GM12878 (cell line): ENCODE data around the gene CFL2. TPM values are rescaled to one million over a fixed set of nuclear protein-coding genes. Genes with fewer than 3 reads are reported as not detected.

Experiments
- ATAC-seq: fragments of 200-7000 bp; cut with Tn5 transposase; 3 replicates; pipeline ENCODE4 v1.9.1; 2020; ENCODE audit warnings: mild to moderate bottlenecking, moderate library complexity
- BruUV-seq: library from RNA; stranded (reverse); fragments of 400-500 nt; replicated peaks from 2 replicates; lab custom pipeline; 2021; lab: Mats Ljungman, UMichigan
- CTCF ChIA-PET: fragments of 300-600 bp; sonication (Branson Sonifier 250); formaldehyde crosslinking; extraction: SDS; loops from one replicate; lab custom pipeline; 2021; ENCODE audit warnings: inconsistent platforms; lab: Yijun Ruan, JAX
- POLR2A ChIA-PET: fragments of 350-600 bp; formaldehyde crosslinking; extraction: SDS; loops from one replicate; lab custom pipeline; 2021; ENCODE audit warnings: inconsistent platforms; lab: Charles Lee
- RAD21 ChIA-PET: fragments of 300-600 bp; sonication (Branson Sonifier 250); formaldehyde crosslinking; loops from one replicate; lab custom pipeline; 2023; ENCODE audit warnings: antibody characterized with exemption; ENCODE audit not compliant: unreplicated experiment; lab: Charles Lee
- SMC1A ChIA-PET: fragments of 300-600 bp; sonication (Branson Sonifier 250); formaldehyde crosslinking; loops from one replicate; lab custom pipeline; 2023; ENCODE audit not compliant: unreplicated experiment, uncharacterized antibody; lab: Charles Lee
- DNase-seq: peaks from one replicate; pipeline ENCODE4 v3.0.0-alpha.2; 2011; ENCODE audit warnings: low read depth, low spot score
- FAIRE-seq: peaks from 3 replicates; lab custom pipeline; 2011; peaks lifted over from hg19 to GRCh38; lab: Jason Lieb, UNC
- H2AFZ ChIP-seq: 2 replicates; pipeline ENCODE4 v1.6.0; 2011; ENCODE audit warnings: low read depth, low read length, control low read depth; ENCODE audit not compliant: control insufficient read depth
- H3K27ac ChIP-seq: 2 replicates; pipeline ENCODE4 v1.5.1; 2011; ENCODE audit warnings: control low read depth; ENCODE audit not compliant: control insufficient read depth, insufficient read depth
- H3K27me3 ChIP-seq, 2 experiments: replicated peaks in 1 of 2; 2 replicates each; pipeline versions ENCODE4 v1.6.0 to v1.6.1; 2011; ENCODE audit warnings: low read length in 1 of 2; ENCODE audit not compliant: control insufficient read depth in 2 of 2, insufficient read depth in 2 of 2
- H3K36me3 ChIP-seq, 2 experiments: 2 replicates each; pipeline ENCODE4 v1.5.1; 2011; ENCODE audit warnings: low read length in 1 of 2; ENCODE audit not compliant: control insufficient read depth in 2 of 2, insufficient read depth in 2 of 2
- H3K4me1 ChIP-seq: 2 replicates; pipeline ENCODE4 v1.6.1; 2011; ENCODE audit warnings: mild to moderate bottlenecking, low read length, moderate library complexity, mixed read lengths; ENCODE audit not compliant: control insufficient read depth, insufficient read depth
- H3K4me2 ChIP-seq: 2 replicates; pipeline ENCODE4 v1.6.0; 2011; ENCODE audit warnings: control low read depth; ENCODE audit not compliant: control insufficient read depth, insufficient read depth
- H3K4me3 ChIP-seq: fragments of 200-600 bp; sonication (generic); 2 replicates; pipeline ENCODE4 v1.5.1; 2016
- H3K79me2 ChIP-seq: 2 replicates; pipeline ENCODE4 v1.6.0; 2011; ENCODE audit warnings: low read length; ENCODE audit not compliant: control insufficient read depth, insufficient read depth
- H3K9ac ChIP-seq: 2 replicates; pipeline ENCODE4 v1.8.0; 2011; ENCODE audit warnings: low read length, control low read depth, mixed read lengths; ENCODE audit not compliant: control insufficient read depth, insufficient read depth
- H3K9me3 ChIP-seq: replicated peaks from 3 replicates; pipeline ENCODE4 v1.5.1; 2011; ENCODE audit warnings: mild to moderate bottlenecking, low read length; ENCODE audit not compliant: control insufficient read depth, insufficient read depth
- H4K20me1 ChIP-seq: 2 replicates; pipeline ENCODE4 v1.6.0; 2011; ENCODE audit not compliant: control insufficient read depth, insufficient read depth
- ATF7 ChIP-seq: fragments of 450-650 bp; IDR thresholded peaks from 2 replicates; pipeline ENCODE4 v1.6.1; 2016; ENCODE audit warnings: low read depth, mild to moderate bottlenecking
- FOXK2 ChIP-seq: fragments of 450-650 bp; IDR thresholded peaks from 2 replicates; pipeline ENCODE4 v1.6.1; 2017; ENCODE audit warnings: mild to moderate bottlenecking, moderate library complexity
- KDM1A ChIP-seq: fragments of 200-600 bp; sonication (generic); IDR thresholded peaks from 2 replicates; pipeline ENCODE4 v1.6.1; 2016; ENCODE audit warnings: borderline replicate concordance
- LARP7 ChIP-seq: fragments of 450-650 bp; IDR thresholded peaks from 2 replicates; pipeline ENCODE4 v1.6.1; 2017; ENCODE audit warnings: mild to moderate bottlenecking
- MTA3 ChIP-seq: IDR thresholded peaks from 2 replicates; pipeline ENCODE4 v1.6.1; 2012; ENCODE audit warnings: low read length, inconsistent platforms, borderline replicate concordance
- NFYA ChIP-seq: IDR thresholded peaks from 2 replicates; pipeline ENCODE4 v1.6.1; 2011; ENCODE audit warnings: low read depth, mild to moderate bottlenecking, low read length, improper control_type of control experiment, borderline replicate concordance
- PAX5 ChIP-seq: IDR thresholded peaks from 2 replicates; pipeline ENCODE4 v1.6.1; 2011; ENCODE audit warnings: low read depth, low read length, borderline replicate concordance
- RAD51 ChIP-seq: fragments of 450-650 bp; IDR thresholded peaks from 2 replicates; pipeline ENCODE4 v1.6.1; 2016; ENCODE audit warnings: moderate library complexity, mild to moderate bottlenecking, inconsistent platforms
- RCOR1 ChIP-seq: conservative IDR thresholded peaks from 2 replicates; pipeline ENCODE4 v1.6.1; 2012; ENCODE audit warnings: low read depth, low read length, improper control_type of control experiment
- STAT1 ChIP-seq: fragments of 450-650 bp; conservative IDR thresholded peaks from 2 replicates; pipeline ENCODE4 v1.6.1; 2014; ENCODE audit warnings: antibody characterized with exemption, mild to moderate bottlenecking
- WRNIP1 ChIP-seq: IDR thresholded peaks from 2 replicates; pipeline ENCODE4 v1.6.1; 2011; ENCODE audit warnings: low read depth, low read length, improper control_type of control experiment, borderline replicate concordance
- ZBTB4 ChIP-seq: fragments of 450-650 bp; formaldehyde crosslinking; IDR thresholded peaks from 2 replicates; pipeline ENCODE4 v1.4.0; 2022; ENCODE audit warnings: mild to moderate bottlenecking, moderate library complexity
- ZNF207 ChIP-seq: fragments of 450-650 bp; IDR thresholded peaks from 2 replicates; pipeline ENCODE4 v1.6.1; 2014; ENCODE audit warnings: antibody characterized with exemption, mild to moderate bottlenecking, borderline replicate concordance
- ZNF687 ChIP-seq: fragments of 450-650 bp; IDR thresholded peaks from 2 replicates; pipeline ENCODE4 v1.6.1; 2017; ENCODE audit warnings: mild to moderate bottlenecking, moderate library complexity
- WGBS: methylation state at CpG from one replicate; pipeline ENCODE4 v1.1.6; 2016; ENCODE audit warnings: low lambda C conversion rate; ENCODE audit not compliant: insufficient replicate concordance, insufficient coverage; ENCODE audit errors: missing lambda C conversion rate; 5-methylcytosine and 5-hydroxymethylcytosine counted together
- in situ Hi-C: fragments of 300-500 bp; cut with MboI; formaldehyde crosslinking; loops from 9 replicates; pipeline ENCODE4 v1.14.3; 2018; ENCODE audit warnings: mixed read lengths
- intact Hi-C: fragments of 100-400 bp; cut with micrococcal nuclease; formaldehyde crosslinking; loops from one replicate; pipeline ENCODE4 v1.14.2; 2022; ENCODE audit not compliant: unreplicated experiment
- polyA plus RNA-seq, 11 experiments: library from polyadenylated mRNA; depleted of rRNA in 4 of 11; unstranded in 6 of 11; stranded (reverse) in 5 of 11; fragments of >200 nt; fragmentation: Nextera tagmentation in 4 of 11; fragmentation: Illumina TruSeq in 1 of 11; extraction: Ambion mirVana in 4 of 11; extraction: Trizol in 1 of 11; gene quantifications; 1 replicate in 1 of 11; 2 replicates in 10 of 11; pipeline versions ENCODE4 v1.2.1 to v1.2.3, GENCODE V29; 2011 to 2016; ENCODE audit warnings: inconsistent platforms in 2 of 11, missing spikeins in 2 of 11, low read depth in 1 of 11
- total RNA-seq, 4 experiments: library from RNA; depleted of rRNA in 3 of 4; stranded (reverse); fragments of >200 nt in 3 of 4; fragmentation: Illumina TruSeq in 1 of 4; extraction: Trizol in 1 of 4; gene quantifications; 2 replicates each; pipeline versions ENCODE4 v1.2.1 to v1.2.3, GENCODE V29; 2013 to 2021

Gene CFL2
- total and polyA plus RNA-seq, 10 of the 15 experiments (the other 5 are each of a cell fraction or from before 2014, with no cell fraction given) = 4.7 to 13.4 (median 8.4) TPM

GRCh38 chr14:34662561-34663088 lies 51.8 kb downstream of the CFL2 start:
- FAIRE-seq (no peak), DNase-seq (no peak), ATAC-seq (no peak)
- Histone ChIP-seq H3K9me3 (no peaks in the 10 kb centered on the region), H4K20me1 (no peaks in the 10 kb centered on the region), H3K79me2 (no peaks in the 10 kb centered on the region), H3K4me2 (no peak overlapping the region), H3K27ac (no peak overlapping the region), H3K27me3 (no peaks in the 10 kb centered on the region), H2AFZ (no peak overlapping the region), H3K4me3 (no peak overlapping the region), H3K36me3 (no peaks in the 10 kb centered on the region), H3K9ac (no peak overlapping the region), H3K4me1 (no peaks in the 10 kb centered on the region)
- ChIA-PET POLR2A (no interaction called here), SMC1A (interaction anchor here (0.5 to 1.4 kb wide), 4 partner anchors 10 to 192 kb away, joined by 3 to 4 read pairs (median 3); no protein-coding TSS in a partner anchor), RAD21 (no interaction called here), CTCF (interaction anchor here (1.0 to 2.6 kb wide), 2 partner anchors 10 to 60 kb away, joined by 5 to 12 read pairs; no protein-coding TSS in a partner anchor)
- TF ChIP-seq PAX5 = no peak
- no peak for TF ChIP-seq STAT1
- TF ChIP-seq KDM1A = no peak
- no peak for TF ChIP-seq NFYA
- TF ChIP-seq RCOR1 = no peak
- no peak for TF ChIP-seq ZNF687
- TF ChIP-seq RAD51 = no peak
- TF ChIP-seq FOXK2 = no peak
- TF ChIP-seq WRNIP1 = no peak
- no peak for TF ChIP-seq ZBTB4 (CRISPR knock-in tag)
- TF ChIP-seq ZNF207 = no peak
- TF ChIP-seq ATF7 = no peak
- no peak for TF ChIP-seq LARP7
- TF ChIP-seq MTA3 = no peak
- 64% methylated on average over 4 of the region's 4 CpGs for WGBS
- intact Hi-C loops (no loop called here), in situ Hi-C loops (no loop called here)
- no TSS peak for BruUV-seq
